Measurements from ENCODE around the gene BICDL2. TPM values are rescaled to one million over a fixed set of nuclear protein-coding genes. Genes with fewer than 3 reads are reported as not detected.

BICDL2 gene
- total and polyA plus RNA-seq, 9 of the 15 experiments (the other 6 are each of a cell fraction or from before 2014, with no cell fraction given), result 0.09 to 0.28 (median 0.09) TPM; not detected in 6

GRCh38 chr16:3007957-3008689 is 28.6 kb downstream of the BICDL2 start (continued):
- no peak for TF ChIP-seq RAD21 (CRISPR knock-in tag; conservative IDR thresholded peaks at IDR 0.05 in 1 of 2, IDR thresholded peaks at IDR 0.05 in 1 of 2)
- no peak for TF ChIP-seq FIP1L1 (IDR thresholded peaks at IDR 0.05; ENCODE audit: low read depth, low read length, poor library complexity, severe bottlenecking)
- 0 out of 2 replicates have a peak, but pooled peaks have one; percentile 13 for TF ChIP-seq ESRRB (CRISPR knock-in tag; IDR thresholded peaks at IDR 0.05; ENCODE audit: borderline replicate concordance)
- no peak for TF ChIP-seq CHCHD3 (CRISPR knock-in tag; IDR thresholded peaks at IDR 0.05)
- TF ChIP-seq KDM1A (IDR thresholded peaks at IDR 0.05), result peak in 1 of 2 experiments; percentile 54; a peak in 2 of 4 replicates
- peak; percentile 60; the same call in 1 of the 2 replicates for TF ChIP-seq CXXC5 (CRISPR knock-in tag; IDR thresholded peaks at IDR 0.05)
- no peak for TF ChIP-seq KAT2B (IDR thresholded peaks at IDR 0.05; ENCODE audit: low read depth, low read length)
- peak; percentile 74; the same call in 1 of the 2 replicates for TF ChIP-seq CHD2 (IDR thresholded peaks at IDR 0.05; ENCODE audit: low read depth, low read length)
- no peak for TF ChIP-seq ZNF57 (CRISPR knock-in tag; IDR thresholded peaks at IDR 0.05)
- peak; percentile 68 for TF ChIP-seq MYNN (IDR thresholded peaks at IDR 0.05)
- TF ChIP-seq MYNN (CRISPR knock-in tag; IDR thresholded peaks at IDR 0.05), result no peak
- 0 out of 2 replicates have a peak, but pooled peaks have one; percentile 32 for TF ChIP-seq PKNOX1 (IDR thresholded peaks at IDR 0.05)
- 0 out of 2 replicates have a peak, but pooled peaks have one; percentile 39 for TF ChIP-seq CREM (IDR thresholded peaks at IDR 0.05; ENCODE audit: low read depth)
- no peak for TF ChIP-seq CCAR2 (IDR thresholded peaks at IDR 0.05; ENCODE audit: low read depth, low read length)
- 0 out of 4 replicates have a peak, but pooled peaks of 1 of the 2 experiments have one; percentile 22 for TF ChIP-seq ZNF639 (CRISPR knock-in tag; conservative IDR thresholded peaks at IDR 0.05 in 1 of 2, IDR thresholded peaks at IDR 0.05 in 1 of 2)
- TF ChIP-seq HDAC2 (IDR thresholded peaks at IDR 0.05), result peak; percentile 66; the same call in 1 of the 2 replicates
- TF ChIP-seq ZNF584 (CRISPR knock-in tag; IDR thresholded peaks at IDR 0.05; ENCODE audit: low read depth), result 0 out of 2 replicates have a peak, but pooled peaks have one; percentile 44
- TF ChIP-seq NR2C1 (IDR thresholded peaks at IDR 0.05), result no peak
- peak; percentile 33; the same call in 1 of the 2 replicates for TF ChIP-seq NR2C1 (tag; IDR thresholded peaks at IDR 0.05)
- TF ChIP-seq ETV1 (tag; conservative IDR thresholded peaks at IDR 0.05; ENCODE audit: low read depth), result peak; percentile 69
- TF ChIP-seq ZNF511 (CRISPR knock-in tag; IDR thresholded peaks at IDR 0.05), result no peak

Data from K562 (cell line).